ENCODE results near the gene ZNF521.

- TF ChIP-seq CTCF (IDR thresholded peaks at IDR 0.05) (no peak), POLR2A (IDR thresholded peaks at IDR 0.05) (no peak), POLR2AphosphoS5 (IDR thresholded peaks at IDR 0.05) (no peak), EP300 (IDR thresholded peaks at IDR 0.05) (no peak)
These were observed 265.1 kb downstream of the ZNF521 start for GRCh38 chr18:25086876-25087275.

All from upper lobe of left lung (tissue), 4 donors.